Femur (tissue), 1 donor: ENCODE results near the gene CEP250.
"Not testable (repeated sequence)": the region's sequence is repeated elsewhere in the genome, so short reads cannot be mapped to it uniquely, and the experiment has no call there.

Experiments
- DNase-seq: peaks from one replicate; pipeline ENCODE4 v3.0.0-alpha.2; 2017

The CEP250 gene

DNA sequence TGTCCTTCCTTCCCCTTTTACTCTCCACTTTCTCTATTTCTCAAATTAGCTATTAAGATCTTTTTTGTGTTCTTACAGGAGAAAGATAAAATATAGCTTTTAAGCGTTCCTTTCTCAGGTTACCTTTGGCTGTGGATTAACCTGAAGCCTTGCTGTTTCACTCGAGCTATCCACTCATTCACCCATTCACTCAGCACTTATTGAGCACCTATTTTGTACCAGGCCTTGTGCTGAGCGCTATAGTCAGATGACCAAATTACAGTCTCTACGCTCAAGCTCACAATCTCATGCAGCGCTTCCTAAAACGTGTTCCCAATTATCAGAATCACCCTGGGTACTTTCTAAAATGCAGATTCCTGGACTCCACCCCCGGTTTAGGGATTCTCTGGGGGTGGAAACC is 1.8 kb upstream of the CEP250 start:
- no peak for DNase-seq

DNA sequence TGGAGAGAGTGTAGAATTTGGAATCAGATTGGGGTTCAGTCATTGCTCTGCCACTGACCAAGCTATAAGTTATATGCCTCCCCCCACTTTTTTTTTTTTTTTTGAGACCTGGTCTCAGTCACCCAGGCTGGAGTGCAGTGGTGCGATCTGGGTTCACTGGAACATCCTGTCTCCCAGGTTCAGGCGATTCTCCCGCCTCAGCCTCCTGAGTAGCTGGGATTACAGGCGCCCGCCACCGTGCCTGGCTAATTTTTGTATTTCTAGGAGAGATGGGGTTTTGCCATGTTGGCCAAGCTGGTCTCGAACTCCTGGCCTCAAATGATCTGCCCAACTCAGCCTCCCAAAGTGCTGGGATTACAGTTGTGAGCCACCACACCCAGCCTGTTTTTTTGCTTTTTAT is 1.3 kb downstream of the CEP250 start:
- DNase-seq = not testable (repeated sequence)

DNA sequence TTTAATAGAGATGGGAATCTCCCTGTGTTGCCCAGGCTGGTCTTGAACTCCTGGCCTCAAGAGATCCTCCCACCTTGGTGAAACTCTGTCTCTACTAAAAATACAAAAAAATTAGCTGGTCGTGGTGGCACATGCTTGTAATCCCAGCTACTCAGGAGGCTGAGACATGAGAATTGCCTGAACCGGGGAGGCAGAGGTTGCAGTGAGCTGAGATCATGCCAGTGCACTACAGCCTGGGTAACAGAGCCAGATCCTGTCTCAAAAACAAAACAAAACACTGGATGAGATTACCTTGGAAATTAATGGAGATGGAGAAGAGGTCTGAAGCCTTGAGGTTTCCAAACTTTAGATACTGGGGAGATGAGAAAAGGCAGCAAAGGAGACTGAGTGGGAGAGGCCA is 2.1 kb downstream of the CEP250 start:
- DNase-seq = not testable (repeated sequence)

DNA sequence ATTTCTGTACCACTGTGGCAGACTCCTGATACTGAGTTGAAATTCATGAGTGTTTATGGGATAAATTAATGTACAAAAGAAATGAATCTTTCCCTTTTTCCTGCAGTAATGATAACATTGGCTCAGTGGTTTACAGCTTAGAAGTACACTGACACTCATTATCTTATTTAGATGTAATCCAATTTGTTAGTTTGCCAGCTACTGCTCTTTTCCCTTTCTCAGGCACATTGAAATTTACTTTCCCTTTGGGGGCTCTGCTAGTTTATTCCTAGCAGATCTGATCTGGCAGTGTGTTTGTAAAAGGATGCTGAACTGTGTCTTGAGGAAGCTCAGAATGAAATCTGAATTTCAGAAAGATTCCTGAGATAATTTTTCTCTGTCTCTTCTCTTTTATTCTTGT is 3.0 kb downstream of the CEP250 start:
- no peak for DNase-seq

DNA sequence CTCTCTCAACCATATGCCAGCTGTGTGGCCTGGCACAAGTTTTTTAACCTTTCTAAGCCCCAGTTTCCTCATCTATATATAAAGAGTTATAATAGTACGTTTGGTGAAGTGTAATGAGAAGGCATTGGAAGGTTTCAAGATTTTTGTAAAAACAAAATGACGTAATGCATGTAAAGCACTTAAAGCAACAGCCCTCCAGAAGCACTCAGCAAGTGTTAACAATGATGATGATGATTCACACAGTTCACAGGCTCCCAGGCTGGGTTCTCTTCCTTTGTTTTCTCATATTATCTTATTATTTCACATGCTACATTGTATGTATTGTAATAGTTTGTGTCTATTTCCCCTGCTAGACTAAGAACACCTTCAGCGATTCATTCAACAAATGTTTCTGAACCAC is 6.2 kb downstream of the CEP250 start:
- no peak for DNase-seq

DNA sequence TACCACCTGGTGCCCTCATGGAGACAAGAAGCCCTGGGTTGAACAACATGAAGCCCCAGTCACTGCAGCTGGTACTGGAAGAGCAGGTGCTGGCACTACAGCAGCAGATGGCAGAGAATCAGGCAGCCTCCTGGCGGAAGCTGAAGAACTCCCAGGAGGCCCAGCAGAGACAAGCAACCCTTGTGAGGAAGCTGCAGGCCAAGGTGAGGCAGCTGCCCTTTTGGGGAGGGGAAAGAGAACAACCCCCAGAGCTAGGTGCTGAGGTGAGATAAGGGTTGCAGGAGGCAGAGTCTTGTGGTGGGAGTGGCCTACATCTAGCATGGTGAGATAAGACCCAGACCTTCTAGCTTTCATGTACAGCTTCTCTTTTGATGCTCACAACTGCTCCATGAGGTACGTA is 7.0 kb downstream of the CEP250 start:
- no peak for DNase-seq

DNA sequence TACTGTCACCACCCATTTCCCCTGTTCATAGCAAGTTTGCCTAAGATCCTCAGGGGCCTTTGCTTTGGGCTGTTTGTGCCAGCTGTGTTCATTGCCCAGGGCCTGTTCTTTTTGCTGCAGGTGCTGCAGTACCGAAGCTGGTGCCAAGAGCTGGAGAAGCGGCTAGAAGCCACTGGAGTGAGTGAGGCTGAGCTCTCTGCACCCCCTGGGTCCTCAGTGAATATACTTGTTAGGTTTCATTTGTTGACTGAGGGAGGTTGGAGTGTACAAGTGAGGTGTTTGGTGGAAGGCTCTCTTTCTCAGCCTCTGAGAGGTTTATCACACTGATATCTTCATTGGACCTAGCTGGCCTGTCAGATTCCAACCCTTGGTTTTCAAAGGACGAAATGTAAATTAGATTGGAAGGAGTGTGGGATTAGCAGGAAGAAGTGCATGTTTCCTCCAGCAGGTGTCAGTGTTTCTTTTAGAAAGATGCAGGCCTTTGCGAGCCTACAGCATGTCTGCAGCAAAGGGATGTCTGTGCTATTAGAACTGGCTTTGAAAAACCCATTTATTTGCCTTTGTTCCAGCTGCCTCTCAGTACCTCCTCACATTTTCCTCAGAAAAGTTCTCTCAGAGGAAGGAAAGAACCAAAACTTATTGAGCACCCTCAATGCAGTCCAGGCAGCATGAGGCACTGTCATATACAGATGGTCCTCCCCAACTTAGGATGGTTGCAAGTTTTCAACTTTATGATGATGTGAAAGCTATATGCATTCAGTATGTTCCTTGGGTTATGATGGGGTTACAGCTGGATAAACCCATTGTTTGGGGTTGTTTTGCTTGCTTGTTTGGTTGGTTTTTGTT is 8.3 kb downstream of the CEP250 start:
- peak; percentile 70 for DNase-seq

DNA sequence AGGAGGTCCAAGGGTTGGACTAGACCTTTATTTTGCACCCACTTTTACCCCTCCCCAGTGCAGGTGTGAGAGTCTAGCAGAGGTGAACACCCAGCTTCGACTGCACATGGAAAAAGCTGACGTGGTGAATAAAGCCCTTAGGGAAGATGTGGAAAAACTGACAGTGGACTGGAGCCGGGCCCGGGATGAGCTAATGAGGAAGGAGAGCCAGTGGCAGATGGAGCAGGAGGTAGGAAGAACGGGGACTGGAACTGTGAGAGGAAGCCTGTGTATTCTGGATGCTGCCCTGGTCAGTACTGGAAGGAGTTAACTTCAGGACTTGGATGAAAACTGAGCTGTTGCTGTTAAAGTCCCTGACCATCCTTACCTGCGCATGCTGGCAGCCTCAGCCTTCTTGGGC is 10.6 kb downstream of the CEP250 start:
- peak; percentile 75 for DNase-seq

DNA sequence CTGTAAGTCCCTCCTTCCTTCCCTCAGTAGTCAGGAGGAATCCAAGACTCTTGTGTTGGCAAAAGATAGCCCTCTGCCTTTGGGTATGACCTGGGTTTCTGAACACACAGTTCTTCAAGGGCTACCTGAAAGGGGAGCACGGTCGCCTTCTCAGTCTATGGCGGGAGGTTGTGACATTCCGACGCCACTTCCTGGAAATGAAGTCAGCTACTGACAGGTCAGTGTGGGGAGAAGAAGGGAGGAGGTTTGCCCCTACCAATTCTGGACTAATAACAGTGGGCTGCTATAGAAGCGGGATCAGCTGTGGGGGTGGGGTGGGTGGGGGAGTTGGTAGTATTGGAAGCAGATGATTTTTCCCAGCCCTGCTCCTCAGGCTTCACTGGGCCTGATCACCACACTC is 11.5 kb downstream of the CEP250 start:
- DNase-seq = no peak

DNA sequence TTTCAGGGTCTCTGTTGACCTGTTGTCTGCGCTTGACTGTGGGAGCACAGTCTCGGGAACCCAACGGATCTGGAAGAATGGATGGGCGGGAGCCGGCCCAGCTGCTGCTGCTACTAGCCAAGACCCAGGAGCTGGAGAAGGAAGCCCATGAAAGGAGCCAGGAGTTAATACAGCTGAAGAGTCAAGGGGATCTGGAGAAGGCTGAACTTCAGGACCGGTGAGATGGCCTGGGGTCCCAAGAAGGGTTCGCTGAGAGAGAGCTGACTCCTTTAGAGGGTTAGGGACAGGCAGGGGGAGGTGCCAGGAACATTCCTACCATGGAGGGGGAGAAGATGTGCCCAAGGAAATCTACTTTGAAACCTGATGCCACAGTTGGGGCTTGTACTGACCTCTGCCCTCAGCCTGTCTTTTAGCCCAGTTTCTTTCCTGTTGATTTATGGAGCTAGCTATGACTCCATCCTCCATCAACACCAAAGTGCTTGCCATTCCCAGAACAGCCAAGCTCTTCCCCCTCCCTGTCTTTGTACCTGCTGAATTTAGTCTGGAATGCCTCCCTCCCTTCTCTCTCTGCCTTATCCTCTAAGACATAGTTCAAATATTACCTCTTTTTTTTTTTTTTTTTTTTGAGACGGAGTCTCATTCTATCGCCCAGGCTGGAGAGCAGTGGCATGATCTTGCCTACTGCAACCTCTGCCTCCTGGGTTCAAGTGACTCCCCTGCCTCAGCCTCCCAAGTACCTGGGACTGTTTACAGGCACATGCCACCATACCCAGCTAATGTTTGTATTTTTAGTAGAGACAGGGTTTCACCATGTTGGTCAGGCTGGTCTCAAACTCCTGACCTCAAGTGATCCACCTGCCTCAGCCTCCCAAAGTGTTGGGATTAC is 12.2 kb downstream of the CEP250 start:
- no peak for DNase-seq

DNA sequence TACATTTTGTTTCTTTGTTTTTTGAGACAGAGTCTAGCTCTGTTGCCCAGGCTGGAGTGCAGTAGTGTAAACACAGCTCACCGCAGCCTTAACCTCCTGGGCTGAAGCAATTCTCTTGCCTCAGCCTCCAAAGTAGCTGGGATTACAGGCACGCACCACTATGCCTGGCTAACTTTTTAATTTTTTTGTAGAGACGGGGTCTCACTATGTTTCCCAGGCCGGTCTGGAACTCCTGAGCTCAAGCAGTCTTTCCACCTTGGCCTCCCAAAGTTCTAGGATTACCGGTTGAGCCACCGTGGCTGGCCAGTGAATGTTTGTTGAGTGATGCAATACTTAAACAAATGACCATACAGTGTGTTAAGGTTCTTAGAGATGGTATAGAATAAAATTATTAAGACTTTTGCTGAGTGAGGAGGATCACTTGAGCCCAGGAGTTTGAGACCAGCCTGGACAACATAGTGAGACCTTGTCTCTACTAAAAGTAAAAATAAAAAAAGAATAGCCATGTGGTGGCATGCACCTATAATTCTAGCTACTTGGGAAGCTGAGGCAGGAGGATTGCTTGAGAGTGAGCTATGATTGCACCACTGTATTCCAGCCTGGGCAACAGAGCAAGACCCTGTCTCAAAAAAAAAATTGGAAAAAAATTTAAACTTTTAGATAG is 13.4 kb downstream of the CEP250 start:
- DNase-seq = no peak

DNA sequence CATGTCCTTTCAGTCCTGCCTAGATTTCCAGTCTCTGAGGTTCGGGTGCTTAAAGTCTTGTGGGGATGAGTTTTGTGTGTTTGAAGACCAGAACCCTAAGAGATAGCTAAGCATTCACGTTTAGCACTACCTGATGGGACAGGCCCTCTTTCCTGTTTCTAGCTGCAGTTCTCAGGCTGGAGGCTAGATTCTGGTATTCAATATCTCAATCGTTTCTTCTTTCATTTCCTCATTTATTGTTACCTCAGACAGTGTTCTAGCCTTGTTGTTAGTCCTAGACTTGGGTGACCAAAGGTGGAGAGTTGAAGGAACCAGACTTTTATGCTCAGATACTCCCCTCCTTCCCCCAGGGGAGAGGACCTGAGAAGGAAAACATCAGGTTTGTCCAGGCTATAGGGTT is 16.8 kb downstream of the CEP250 start:
- no peak for DNase-seq

DNA sequence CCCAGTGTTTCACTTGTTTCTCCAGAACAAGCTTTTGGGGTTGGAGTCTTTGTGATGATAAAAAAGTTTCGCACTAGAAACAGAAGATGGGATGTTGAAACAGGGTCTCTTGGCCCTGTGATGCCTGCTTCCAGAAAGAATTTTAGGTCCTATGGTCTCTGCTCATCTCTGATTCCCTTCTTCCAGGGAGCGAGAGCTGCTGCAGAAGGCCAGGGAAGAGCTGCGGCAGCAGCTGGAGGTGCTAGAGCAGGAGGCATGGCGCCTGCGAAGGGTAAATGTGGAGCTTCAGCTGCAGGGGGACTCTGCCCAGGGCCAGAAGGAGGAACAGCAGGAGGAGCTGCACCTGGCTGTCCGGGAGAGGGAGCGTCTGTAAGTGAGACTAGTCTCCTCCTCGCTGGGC is 18.3 kb downstream of the CEP250 start:
- DNase-seq = no peak

DNA sequence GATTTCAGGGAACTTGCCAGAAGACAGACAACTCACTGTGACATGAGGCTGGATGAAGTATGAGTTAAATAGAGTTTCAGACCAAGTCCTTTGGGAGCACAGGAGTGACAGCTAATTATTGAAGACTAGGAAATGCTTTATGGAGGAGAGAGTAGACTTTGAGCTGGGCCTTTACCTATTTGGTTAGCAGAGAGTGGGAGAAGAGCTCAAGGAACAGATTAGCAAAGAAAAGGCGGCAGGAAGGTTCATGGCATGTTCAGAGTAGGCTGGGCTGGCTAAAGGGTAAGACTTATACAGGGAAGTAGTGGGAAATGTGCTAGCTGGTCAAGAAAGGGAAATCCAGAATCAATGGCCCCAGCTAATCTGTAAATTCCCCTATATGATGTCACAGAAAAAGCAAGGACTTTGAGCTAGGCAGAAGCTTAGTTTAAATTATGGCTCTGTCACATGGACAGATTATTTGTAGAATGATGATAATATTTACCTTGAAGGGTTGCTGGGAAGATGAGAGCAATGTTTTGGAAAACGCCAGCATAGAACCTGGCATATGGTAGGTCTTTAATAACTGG is 19.0 kb downstream of the CEP250 start:
- no peak for DNase-seq

DNA sequence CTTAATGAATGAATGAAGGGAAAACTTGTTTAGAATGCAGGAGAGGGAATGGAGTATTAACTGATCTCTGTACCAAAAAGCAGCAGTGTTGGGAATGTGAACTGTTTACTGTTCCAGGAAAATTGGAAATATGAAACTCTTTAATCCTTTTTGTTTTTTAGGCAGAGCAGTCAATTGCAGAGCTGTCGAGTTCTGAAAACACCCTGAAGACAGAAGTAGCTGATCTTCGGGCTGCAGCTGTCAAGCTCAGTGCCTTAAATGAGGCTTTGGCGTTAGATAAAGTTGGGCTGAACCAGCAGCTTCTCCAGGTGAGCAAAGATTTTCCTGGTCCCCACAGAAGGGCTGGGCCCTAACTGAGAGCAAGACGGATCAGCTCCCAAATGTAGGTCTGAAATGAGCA is 20.9 kb downstream of the CEP250 start:
- no peak for DNase-seq

DNA sequence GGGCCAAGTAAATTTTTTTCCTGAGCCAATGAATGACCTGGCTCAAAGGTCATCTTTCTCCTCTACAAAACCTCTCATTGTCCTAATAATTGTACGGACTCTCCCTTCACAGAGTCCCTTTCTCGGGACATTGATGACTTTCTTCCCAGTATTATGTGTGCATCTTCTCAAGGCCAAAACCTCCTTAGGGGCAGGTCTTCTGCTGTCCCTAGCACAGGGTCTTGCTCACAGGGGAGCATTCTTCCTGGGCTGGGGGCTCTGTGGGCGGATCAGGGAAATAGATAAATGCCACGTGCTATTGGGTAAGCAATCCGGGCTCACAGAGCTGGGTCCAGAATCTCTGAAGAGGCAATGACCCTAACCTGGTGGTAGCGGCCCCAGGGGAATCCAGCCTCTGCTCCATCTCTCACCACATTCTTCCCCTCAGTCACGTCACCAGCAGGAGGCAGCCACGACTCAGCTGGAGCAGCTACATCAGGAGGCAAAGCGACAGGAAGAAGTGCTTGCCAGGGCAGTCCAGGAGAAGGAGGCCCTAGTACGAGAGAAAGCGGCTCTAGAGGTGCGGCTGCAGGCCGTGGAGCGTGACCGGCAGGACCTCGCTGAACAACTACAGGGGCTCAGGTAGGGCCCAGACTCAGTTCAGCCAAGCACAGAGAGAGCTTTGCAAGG is 23.5 kb downstream of the CEP250 start:
- DNase-seq = no peak

DNA sequence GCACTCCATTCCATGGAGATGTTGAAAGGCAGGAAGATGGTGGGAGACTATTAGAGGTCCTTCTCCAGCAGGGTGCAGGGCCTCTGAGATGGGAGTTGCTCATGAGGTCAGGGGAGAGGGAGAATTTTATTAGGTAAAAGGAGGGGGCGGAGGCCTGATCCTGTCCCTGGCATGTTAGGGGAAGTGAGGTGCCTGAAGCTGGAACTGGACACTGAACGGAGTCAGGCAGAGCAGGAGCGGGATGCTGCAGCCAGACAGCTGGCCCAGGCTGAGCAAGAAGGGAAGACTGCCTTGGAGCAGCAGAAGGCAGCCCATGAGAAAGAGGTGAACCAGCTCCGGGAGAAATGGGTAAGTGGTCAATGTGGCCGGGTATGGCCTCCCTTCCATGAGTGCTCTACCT is 24.4 kb downstream of the CEP250 start:
- no peak for DNase-seq

DNA sequence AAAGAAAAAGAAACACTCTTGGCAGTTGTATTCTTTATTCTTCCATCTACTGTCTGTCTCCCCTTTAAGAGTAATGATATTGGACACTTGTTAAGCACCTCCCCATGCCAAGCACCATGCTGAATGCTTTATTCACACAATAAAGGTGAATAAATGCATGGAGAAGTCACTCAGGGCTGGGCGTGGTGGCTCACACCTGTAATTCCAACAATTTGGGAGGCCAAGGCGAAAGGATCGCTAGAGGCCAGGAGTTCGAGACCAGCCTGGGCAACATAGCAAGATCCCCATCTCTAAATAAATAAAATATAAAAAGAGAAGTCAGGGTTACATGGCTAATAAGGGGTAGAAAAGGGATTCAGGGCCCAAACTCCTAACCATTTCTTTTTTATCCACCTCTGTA is 32.1 kb downstream of the CEP250 start:
- DNase-seq = no peak

DNA sequence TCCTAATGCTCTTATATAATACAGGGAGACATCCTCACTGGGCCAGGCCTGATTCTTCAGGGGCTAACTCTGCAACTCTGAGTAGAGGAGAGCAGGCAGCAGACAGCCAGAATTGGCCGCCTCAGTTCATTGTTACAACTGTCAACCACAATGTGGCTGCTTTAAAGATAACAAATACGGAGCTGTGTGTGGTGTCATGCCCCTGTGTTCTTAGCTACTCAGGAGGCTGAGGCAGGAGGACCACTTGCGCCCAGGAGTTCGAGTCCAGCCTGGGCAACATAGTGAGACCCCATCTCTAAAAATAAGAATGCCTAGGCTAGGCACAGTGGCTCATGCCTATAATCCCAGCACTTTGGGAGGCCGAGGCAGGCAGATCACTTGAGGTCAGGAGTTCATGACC is 34.3 kb downstream of the CEP250 start:
- no peak for DNase-seq

DNA sequence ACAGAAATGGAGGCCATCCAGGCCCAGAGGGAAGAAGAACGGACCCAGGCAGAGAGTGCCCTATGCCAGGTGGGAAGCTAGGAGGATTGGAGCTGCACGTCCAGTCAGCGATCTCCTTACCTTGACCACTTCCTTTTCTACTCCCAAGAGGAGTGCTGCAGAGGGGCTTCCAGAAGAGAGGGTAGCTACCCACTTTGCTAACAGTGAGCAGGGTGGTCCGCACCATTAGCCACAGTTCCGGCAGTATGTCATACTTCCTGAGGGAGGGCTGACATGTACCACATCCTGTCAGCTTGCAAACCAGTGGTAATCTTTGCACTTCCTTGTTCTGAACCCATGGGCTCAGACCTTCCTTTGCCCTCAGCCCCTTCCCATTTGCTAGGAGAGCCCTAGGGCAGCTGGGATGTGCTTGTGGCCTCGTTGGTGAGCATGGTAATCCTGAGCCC is 35.4 kb downstream of the CEP250 start:
- DNase-seq = peak; percentile 28

DNA sequence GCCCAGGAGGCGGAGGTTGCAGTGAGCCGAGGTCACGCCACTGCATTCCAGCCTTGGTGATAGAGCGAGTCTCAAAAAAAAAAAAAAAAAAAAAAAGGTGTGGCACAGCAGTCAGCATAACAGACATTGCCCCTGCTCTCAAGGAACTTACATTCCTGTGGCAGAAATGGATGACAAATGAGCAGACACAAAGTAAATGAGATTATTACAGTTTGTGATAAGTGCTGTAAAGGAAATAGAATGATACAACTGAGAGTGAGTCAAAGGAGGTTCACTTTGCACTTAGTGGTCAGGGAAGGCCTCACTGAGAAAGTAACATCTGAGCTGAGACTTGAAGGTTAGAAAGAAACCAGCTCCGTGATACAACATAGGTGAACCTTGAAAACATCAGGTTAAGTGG is 36.4 kb downstream of the CEP250 start:
- no peak for DNase-seq

DNA sequence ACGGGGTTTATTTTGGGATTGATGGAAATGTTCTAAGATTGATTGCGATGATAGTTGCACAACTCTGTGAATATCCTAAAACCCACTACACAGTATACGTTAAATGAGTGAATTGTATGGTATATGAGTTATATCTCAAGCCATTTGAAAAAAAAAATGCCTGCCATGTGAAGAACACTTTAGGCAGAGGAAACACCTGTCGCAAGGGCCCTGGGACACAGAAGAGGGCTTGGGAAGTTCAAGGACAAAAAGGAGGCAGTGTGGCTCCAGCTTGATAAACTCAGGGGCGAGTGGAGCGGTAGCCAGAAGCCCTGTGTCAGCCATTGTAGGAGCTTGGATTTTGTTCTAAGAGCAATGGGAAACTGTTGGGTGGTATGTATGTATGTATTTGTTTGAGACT is 37.0 kb downstream of the CEP250 start:
- DNase-seq = no peak

DNA sequence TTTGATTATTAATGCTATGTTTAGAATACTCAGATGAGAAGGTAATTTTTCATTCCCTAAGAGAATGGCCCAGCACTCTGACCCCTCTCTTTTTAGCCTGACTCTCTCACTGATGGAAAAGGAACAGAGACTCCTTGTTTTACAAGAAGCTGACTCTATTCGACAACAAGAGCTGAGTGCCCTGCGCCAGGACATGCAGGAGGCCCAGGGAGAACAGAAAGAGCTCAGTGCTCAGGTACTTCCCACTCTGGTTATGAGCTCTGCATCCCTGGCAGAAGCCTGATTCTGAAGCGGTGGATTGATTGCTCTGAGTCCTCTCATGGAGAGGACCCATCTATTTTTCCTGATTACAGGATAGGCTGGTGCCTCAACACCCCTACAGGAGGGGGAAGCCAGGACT is 41.1 kb downstream of the CEP250 start:
- no peak for DNase-seq
